Neural cell (in vitro differentiated cells): ENCODE results near the gene MOGAT3. TPM values are rescaled to one million over a fixed set of nuclear protein-coding genes. Genes with fewer than 3 reads are reported as not detected.
"Not testable (repeated sequence)": the region's sequence is repeated elsewhere in the genome, so short reads cannot be mapped to it uniquely, and the experiment has no call there.

Source experiments
- H2AFZ ChIP-seq: fragments of 200-600, 300-800 bp; sonication (generic), shearing (Covaris generic); 2 replicates; pipeline ENCODE4 v1.6.0; 2014; ENCODE audit warnings: low read depth, mild to moderate bottlenecking, antibody characterized with exemption, low read length, moderate library complexity
- H3F3A ChIP-seq: fragments of 200-600 bp; shearing (Covaris generic); 2 replicates; pipeline ENCODE4 v1.6.1; 2016; ENCODE audit warnings: mild to moderate bottlenecking, moderate library complexity, mixed read lengths, antibody characterized with exemption, low read length; ENCODE audit not compliant: insufficient read depth, poor library complexity, severe bottlenecking
- H3K27ac ChIP-seq: fragments of 200-600, 300-800 bp; sonication (generic), shearing (Covaris generic); 2 replicates; pipeline ENCODE4 v1.5.1; 2014; ENCODE audit warnings: mild to moderate bottlenecking, low read length, moderate library complexity
- H3K27me3 ChIP-seq: fragments of 300-800, 200-600 bp; sonication (generic), shearing (Covaris generic); 2 replicates; pipeline ENCODE4 v1.6.0; 2014; ENCODE audit warnings: mild to moderate bottlenecking, low read depth, low read length, moderate library complexity; ENCODE audit not compliant: insufficient read depth
- H3K36me3 ChIP-seq: fragments of 300-800, 200-600 bp; sonication (generic), shearing (Covaris generic); 2 replicates; pipeline ENCODE4 v1.5.1; 2014; ENCODE audit warnings: mild to moderate bottlenecking, antibody characterized with exemption, low read length, moderate library complexity; ENCODE audit not compliant: insufficient read depth
- H3K4me2 ChIP-seq: fragments of 300-800, 200-600 bp; sonication (generic), shearing (Covaris generic); 2 replicates; pipeline ENCODE4 v1.6.0; 2014; ENCODE audit warnings: mild to moderate bottlenecking, low read length
- H3K4me3 ChIP-seq: fragments of 300-800, 200-600 bp; sonication (generic), shearing (Covaris generic); 2 replicates; pipeline ENCODE4 v1.5.1; 2014; ENCODE audit warnings: mild to moderate bottlenecking, low read length, moderate library complexity
- H3K79me2 ChIP-seq: fragments of 200-600 bp; shearing (Covaris generic); replicated peaks from 2 replicates; pipeline ENCODE4 v1.6.0; 2014; ENCODE audit warnings: mild to moderate bottlenecking, low read length, moderate library complexity; ENCODE audit not compliant: insufficient read depth
- H3K9ac ChIP-seq: fragments of 300-800, 200-600 bp; sonication (generic), shearing (Covaris generic); 2 replicates; pipeline ENCODE4 v1.6.1; 2016; ENCODE audit warnings: mild to moderate bottlenecking, low read length, mixed read lengths
- H3K9me2 ChIP-seq: fragments of 200-600 bp; shearing (Covaris generic); 2 replicates; pipeline ENCODE4 v1.6.1; 2016; ENCODE audit warnings: mild to moderate bottlenecking, low read length, mixed read lengths; ENCODE audit not compliant: insufficient read depth
- H3K9me3 ChIP-seq: fragments of 200-600, 300-800 bp; sonication (generic), shearing (Covaris generic); 2 replicates; pipeline ENCODE4 v1.6.1; 2016; ENCODE audit warnings: mild to moderate bottlenecking, mixed run types, low read length, moderate library complexity, mixed read lengths
- H4K20me1 ChIP-seq: fragments of 200-600 bp; shearing (Covaris generic); 2 replicates; pipeline ENCODE4 v1.6.1; 2016; ENCODE audit warnings: mild to moderate bottlenecking, mixed run types; ENCODE audit not compliant: insufficient read depth
- CTCF ChIP-seq: fragments of 450-650 bp; IDR thresholded peaks from 2 replicates; pipeline ENCODE4 v1.5.1; 2014; ENCODE audit warnings: antibody characterized with exemption, mild to moderate bottlenecking, moderate library complexity; ENCODE audit not compliant: poor library complexity, severe bottlenecking
- EP300 ChIP-seq: fragments of 450-650 bp; conservative IDR thresholded peaks from 2 replicates; pipeline ENCODE4 v1.6.1; 2014; ENCODE audit warnings: antibody characterized with exemption, mild to moderate bottlenecking, moderate library complexity; ENCODE audit not compliant: poor library complexity, severe bottlenecking
- EZH2 ChIP-seq: fragments of 200-600, 300-800 bp; shearing (Covaris generic), sonication (generic); IDR thresholded peaks from 2 replicates; pipeline ENCODE4 v1.6.1; 2014; ENCODE audit warnings: antibody characterized with exemption, low read length, borderline replicate concordance, mild to moderate bottlenecking; ENCODE audit not compliant: insufficient read depth, poor library complexity, severe bottlenecking
- POLR2AphosphoS5 ChIP-seq: IDR thresholded peaks from 2 replicates; pipeline ENCODE4 v1.6.1; 2012
- REST ChIP-seq: IDR thresholded peaks from 2 replicates; pipeline ENCODE4 v1.6.1; 2012; ENCODE audit warnings: borderline replicate concordance
- SMC3 ChIP-seq: fragments of 450-650 bp; conservative IDR thresholded peaks from 2 replicates; pipeline ENCODE4 v1.6.1; 2014; ENCODE audit warnings: antibody characterized with exemption, mild to moderate bottlenecking, moderate library complexity; ENCODE audit not compliant: poor library complexity
- TAF1 ChIP-seq: IDR thresholded peaks from 2 replicates; pipeline ENCODE4 v1.6.1; 2012; ENCODE audit warnings: low read depth
- polyA plus RNA-seq: library from polyadenylated mRNA; depleted of rRNA; stranded (reverse); fragments of >200 nt; gene quantifications from 2 replicates; pipeline ENCODE4 v1.2.3, GENCODE V29; 2014

MOGAT3 gene
- polyA plus RNA-seq, 1 donor from 2014 or later: not detected

DNA sequence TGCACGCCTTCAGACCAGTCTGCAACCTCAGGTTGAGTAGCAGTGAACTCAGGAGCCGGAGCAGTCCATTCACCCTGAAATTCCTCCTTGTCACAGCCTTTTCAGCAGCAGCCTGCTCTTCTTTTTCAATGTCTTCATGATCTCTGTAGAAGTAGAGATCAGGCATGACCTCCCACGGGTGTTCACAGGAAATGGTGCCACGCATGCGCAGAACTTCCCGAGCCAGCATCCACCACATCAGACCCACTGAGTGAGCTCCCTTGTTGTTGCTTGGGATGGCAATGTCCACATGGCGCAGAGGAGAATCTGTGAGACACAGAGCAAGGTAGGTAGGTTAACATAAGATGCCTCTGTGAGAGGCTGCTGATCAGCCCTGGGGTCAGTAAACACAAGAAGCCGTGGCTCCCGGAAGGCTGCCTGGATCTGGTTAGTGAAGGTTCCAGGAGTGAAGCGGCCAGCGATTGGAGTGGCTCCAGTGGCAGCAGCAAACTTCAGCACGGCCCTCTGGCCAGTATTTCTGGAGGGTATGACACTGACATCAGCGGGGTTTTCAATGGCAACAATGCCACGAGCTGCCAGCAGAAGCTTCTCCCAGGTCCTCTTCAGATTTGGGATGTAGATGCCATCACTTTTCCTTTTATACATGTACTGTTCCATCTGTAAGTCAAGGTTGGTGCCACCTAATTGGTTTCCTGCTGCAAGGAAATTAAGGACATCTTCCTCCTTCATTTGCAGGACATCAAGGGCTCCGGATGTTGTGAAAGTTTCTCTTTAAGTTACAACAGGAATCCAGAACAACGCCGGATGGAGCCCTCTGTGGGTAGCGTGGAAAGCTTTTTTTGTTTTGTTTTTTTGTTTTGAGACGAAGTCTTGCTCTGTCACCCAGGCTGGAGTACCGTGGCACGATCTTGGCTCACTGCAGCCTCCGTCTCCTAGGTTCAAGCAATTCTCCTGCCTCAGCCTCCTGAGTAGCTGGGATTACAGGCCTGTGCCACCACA is 3.2 kb upstream of the MOGAT3 start:
- not testable (repeated sequence) for H2AFZ ChIP-seq
- peaks cover 31% of the 10 kb centered on the region for H3K27me3 ChIP-seq

DNA sequence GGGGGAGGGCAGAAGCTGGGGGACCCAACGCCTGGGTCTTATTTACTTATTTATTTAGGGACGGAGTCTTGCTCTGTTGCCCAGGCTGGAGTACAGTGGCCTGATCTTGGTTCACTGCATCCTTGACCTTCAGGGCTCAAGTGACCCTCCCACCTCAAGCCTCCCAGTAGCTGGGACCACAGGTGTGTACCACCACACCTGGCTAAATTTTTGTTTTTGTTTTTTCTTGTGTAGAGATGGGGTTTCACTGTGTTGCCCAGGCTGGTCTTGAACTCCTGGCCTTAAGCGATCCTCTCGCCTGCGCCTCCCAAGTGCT is 1.7 kb upstream of the MOGAT3 start:
- Histone ChIP-seq H3K4me3 (no peak overlapping the region), H3K4me2 (no peak overlapping the region), H4K20me1 (no peaks in the 10 kb centered on the region), H3K27me3 (peaks cover 31% of the 10 kb centered on the region), H3K36me3 (no peaks in the 10 kb centered on the region), H2AFZ (no peak overlapping the region), H3K79me2 (no peaks in the 10 kb centered on the region), H3F3A (no peaks in the 10 kb centered on the region), H3K9me2 (no peaks in the 10 kb centered on the region), H3K9me3 (no peaks in the 10 kb centered on the region), H3K27ac (no peak overlapping the region), H3K9ac (no peak overlapping the region)
- no peak for TF ChIP-seq POLR2AphosphoS5
- no peak for TF ChIP-seq SMC3
- no peak for TF ChIP-seq TAF1
- TF ChIP-seq CTCF: no peak
- no peak for TF ChIP-seq EZH2
- no peak for TF ChIP-seq REST
- no peak for TF ChIP-seq EP300

More for the DNA sequence above, 3.2 kb upstream of the MOGAT3 start:
- H3K9me2 ChIP-seq, H4K20me1 ChIP-seq, H3K4me3 ChIP-seq, H3K9ac ChIP-seq, H3K4me2 ChIP-seq, H3F3A ChIP-seq, H3K36me3 ChIP-seq, H3K9me3 ChIP-seq, H3K27ac ChIP-seq, H3K79me2 ChIP-seq: not testable (repeated sequence)
